ENCODE measurements around the gene COL5A2.

The COL5A2 gene

GRCh38 chr2:189179570-189179950, at the start of gene COL5A2:
TSS of gene COL5A2 (minus strand) at chr2:189179761. CDS start at chr2:189179604, 157 bp downstream.
- in situ Hi-C loops (cut with MboI; ENCODE audit: low sequenced_read_pairs) = no loop called here

DNA sequence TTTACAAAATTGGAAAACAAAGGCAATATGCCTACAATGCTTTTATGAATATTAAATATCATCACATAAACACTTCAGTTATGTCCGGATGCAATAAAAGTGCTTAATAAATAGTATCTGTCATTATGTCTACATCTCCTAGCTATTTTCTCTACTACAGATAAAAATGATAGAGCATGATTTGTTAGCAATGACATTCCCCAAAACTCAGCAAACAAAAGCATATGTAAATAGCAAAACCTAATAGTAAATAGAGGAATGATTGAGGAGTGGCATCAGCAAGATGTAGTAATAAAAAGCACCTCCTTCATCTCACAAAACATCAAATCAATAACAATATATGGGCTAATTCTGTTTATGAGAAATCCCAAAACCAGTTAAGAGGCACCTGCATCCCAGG, 46.5 kb upstream of the COL5A2 start:
- in situ Hi-C loops (cut with MboI; ENCODE audit: low sequenced_read_pairs) = no loop called here

- in situ Hi-C loops (cut with MboI; ENCODE audit: low sequenced_read_pairs) = no loop called here
Measured at GRCh38 chr2:189225032-189225431, 45.5 kb upstream of the COL5A2 start.

DNA sequence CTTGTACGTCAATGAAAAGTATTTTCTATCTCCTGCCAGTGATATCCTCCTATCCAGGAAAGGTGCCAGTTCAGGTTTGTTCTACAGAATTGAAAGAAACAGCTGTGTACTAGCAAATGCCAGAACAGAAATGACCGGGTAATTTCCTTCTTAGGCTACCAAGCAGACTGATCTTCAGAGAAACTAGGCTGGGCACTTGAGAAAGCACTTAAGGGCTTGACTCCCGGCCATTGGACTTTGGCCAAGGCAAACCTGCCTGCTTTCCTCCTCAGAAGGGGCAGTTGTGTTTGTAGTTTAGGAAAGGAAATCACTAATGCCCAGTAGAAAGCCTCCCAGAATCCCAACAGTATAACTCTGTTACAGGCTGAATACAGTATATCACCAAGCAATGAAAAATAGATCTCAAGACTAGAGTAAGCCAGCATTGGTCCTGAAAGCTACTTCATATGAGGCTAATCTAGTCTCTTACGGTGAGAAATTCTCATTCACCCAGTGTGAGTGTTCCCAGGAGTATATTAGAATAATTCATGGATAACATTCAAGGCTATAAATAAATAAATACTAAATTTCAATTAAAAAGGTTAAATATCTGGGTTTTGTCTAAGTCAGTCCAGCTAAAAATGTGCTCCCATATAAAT, 43.0 kb upstream of the COL5A2 start:
- in situ Hi-C loops (cut with MboI; ENCODE audit: low sequenced_read_pairs) = no loop called here

DNA sequence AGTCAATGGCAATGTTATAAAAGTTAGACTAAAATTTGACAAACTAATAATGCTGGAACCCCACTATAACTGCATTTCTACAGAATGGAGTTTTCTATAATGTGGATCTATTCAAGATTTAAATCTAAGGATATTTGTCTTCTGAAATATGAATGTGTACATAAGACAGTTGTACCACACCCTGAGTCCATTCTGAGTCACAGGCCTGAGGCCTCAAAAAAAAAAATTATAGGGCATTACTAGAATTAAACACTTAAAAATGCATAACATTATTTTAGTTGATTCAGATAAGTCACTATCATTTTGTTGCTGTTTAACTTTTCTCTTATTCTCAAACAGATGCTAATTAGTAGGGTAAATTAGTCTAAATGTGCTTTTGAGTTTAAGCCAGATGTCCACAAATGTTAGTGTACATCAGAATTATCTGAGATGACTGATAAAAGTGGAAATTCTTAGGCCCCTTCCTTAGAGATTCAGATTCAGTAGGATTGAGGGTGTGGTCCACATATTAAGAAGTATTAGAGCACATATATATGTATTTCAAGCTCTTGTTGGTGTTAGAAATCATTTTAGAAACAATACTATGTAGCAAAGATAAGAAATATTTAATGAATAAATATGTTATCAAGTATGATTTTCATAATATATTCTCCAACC, 42.4 kb upstream of the COL5A2 start:
- in situ Hi-C loops (cut with MboI; ENCODE audit: low sequenced_read_pairs) = no loop called here

GRCh38 chr2:189218236-189218635, 38.7 kb upstream of the COL5A2 start:
- in situ Hi-C loops (cut with MboI; ENCODE audit: low sequenced_read_pairs) = no loop called here

DNA sequence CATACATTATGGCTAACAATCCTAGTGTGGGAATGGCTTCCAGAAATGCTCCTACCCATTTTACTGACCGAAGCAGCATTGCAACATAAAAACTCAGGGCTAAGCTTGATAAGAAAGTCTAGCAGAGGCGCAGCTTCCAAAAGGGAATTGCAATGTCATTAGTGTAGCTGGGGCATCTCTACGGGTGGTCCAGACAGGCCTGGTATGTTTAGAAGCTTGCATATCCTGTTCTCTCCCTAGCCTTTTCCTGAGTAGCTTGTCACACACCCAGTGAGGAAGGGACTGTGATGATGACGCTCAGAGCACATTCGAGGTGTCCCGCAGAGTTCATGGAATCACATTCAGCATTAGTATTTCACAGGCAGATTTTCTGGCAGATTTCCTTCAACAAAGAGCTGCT, 38.0 kb upstream of the COL5A2 start:
- in situ Hi-C loops (cut with MboI; ENCODE audit: low sequenced_read_pairs) = no loop called here

GRCh38 chr2:189217051-189217450, 37.5 kb upstream of the COL5A2 start:
- in situ Hi-C loops (cut with MboI; ENCODE audit: low sequenced_read_pairs) = no loop called here

DNA sequence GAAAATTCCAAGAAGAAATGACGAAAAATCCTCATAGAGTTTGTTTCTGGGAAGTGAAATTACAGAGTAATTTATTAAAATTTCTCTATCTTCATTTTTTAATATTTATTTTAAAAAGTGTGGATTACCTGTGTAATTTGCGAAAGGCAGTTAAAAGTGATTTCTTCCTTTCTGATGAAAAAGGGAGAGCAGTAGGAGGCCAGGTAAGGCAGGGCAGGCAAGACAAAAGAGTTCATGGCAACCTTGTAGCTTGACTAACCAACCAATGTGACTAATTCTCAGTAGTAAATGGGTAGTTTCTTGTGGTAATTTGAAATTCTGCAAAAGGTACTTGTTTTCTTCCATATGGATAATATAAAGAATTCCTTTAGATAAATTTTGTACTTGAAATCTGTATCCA, 34.9 kb upstream of the COL5A2 start:
- in situ Hi-C loops (cut with MboI; ENCODE audit: low sequenced_read_pairs) = no loop called here

DNA sequence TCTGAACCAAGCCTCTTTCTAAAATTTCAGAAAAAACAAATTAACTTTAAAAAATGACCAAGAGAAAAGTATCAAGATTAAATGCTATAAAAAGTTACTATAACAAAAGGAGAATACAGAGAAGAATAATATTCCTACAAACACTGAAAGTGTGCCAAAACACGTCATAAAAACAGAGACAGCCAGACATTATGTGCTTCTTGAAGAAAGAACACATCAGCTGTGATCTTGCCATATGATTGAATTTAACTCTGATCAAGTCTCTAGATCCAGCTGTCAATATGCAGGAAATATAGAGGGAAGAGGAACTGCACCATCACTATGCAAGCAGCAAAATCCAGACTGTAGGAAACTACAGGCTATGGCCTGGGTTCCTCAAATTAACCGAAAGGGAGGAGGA, 33.7 kb upstream of the COL5A2 start:
- in situ Hi-C loops (cut with MboI; ENCODE audit: low sequenced_read_pairs) = no loop called here

DNA sequence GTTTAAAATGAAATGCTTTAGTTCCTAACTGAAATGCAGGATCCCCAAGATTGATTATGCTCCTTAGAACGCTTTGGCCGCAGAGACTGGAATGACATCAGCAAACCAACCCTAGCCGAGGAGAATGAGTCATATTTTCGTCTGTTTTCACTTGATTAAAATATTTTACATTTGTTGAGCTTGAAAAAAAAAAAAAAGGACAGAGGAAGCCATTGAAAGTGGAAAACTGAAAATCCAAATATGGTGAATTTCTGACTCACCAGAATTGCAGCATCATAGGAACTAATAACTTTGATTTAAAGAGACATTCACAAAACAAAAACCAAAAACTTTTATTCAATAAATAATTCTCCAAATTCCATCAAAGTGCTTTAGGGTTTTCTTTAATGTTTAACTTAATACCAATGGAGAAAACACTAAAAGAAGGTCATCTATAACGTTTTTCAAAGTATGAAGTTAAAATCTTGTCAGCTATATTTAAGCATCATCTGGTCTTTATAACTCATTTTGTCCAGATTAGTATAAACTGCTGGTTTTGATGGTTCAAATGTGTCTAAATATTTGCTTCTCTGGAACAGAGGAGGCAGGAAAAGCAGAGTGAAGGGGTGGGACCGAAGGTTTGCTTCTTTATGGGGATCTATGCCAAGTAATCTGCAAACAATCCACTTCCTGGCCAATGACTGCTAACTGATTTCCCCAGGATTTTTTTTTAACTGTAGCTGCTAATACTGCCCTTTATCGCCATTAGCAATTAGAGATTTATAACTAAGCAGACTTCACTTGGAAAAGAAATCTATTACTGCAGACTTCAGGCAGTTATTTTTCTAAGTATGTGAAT, 30.9 kb upstream of the COL5A2 start:
- in situ Hi-C loops (cut with MboI; ENCODE audit: low sequenced_read_pairs) = no loop called here

GRCh38 chr2:189208254-189208653, 28.7 kb upstream of the COL5A2 start:
- in situ Hi-C loops (cut with MboI; ENCODE audit: low sequenced_read_pairs) = no loop called here

DNA sequence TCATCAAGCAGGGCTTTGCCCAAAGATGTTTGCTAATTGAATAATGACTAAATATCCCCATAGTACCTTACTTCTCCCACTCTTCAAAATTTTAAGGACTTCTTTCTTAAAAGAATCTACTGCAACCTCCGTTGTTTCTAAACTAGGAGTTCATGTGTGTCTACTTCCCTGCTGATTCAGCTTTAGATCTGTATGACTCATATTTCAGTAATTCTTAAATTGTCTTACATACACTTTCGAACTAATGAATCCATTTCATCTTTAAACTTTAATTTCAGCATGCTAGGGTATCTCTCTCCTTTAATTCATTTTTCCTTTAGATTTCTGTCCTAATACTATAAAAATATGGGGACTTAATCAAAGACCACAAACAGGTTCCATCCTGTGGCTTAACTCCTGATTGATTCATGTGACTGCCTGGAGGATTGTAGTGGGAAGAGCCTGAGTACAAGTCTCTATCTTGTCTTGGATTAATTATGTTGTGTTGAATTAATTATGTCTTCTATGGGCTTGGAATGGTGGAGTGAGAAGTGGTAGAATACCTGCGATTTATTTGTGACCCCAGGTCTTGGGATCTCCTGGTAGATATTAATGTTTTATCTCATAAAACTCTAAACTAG, 24.9 kb upstream of the COL5A2 start:
- in situ Hi-C loops (cut with MboI; ENCODE audit: low sequenced_read_pairs) = no loop called here

GRCh38 chr2:189203177-189203799, 23.7 kb upstream of the COL5A2 start:
- in situ Hi-C loops (cut with MboI; ENCODE audit: low sequenced_read_pairs) = no loop called here

- in situ Hi-C loops (cut with MboI; ENCODE audit: low sequenced_read_pairs) = no loop called here
Measured at GRCh38 chr2:189199797-189200196, 20.2 kb upstream of the COL5A2 start.

- in situ Hi-C loops (cut with MboI; ENCODE audit: low sequenced_read_pairs) = no loop called here
Measured at GRCh38 chr2:189192766-189193165, 13.2 kb upstream of the COL5A2 start.

DNA sequence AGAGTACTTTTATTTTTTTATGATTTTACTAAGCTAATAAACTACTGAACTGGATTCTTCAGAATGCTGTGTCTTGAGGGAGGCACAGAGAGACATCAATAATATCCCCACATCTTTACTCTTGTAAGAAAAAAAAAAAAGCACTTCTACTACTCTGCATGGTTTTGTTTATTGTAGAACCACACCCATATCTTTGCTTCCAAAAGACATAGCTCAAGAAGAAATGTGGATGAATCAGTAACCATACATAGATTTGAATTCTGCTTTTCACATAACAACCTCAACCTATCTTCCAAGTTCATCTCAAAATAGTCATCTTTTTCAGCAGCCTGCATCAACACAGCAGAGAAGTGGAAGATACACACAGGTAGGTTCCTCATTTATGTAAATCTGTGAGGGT, 12.2 kb upstream of the COL5A2 start:
- in situ Hi-C loops (cut with MboI; ENCODE audit: low sequenced_read_pairs) = no loop called here

DNA sequence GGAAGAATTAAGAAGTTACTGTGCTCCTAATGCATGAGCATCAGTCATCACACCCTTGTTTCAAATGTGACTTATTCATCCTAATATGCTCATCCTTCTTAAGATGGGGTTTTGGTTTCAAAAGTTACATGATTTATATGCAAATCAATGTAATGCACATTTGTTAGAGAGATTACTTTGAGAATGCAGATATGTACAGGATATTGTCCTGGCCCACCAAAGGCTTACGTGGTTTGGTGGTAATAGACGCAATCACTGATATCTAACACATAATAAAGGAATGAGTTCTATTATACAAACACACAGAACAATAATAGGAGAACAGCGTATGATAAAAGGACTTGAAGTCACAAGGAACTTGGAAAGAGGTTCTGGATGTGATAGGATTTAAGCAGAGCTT, 11.1 kb upstream of the COL5A2 start:
- in situ Hi-C loops (cut with MboI; ENCODE audit: low sequenced_read_pairs) = no loop called here

GRCh38 chr2:189188115-189188805, 8.7 kb upstream of the COL5A2 start:
- in situ Hi-C loops (cut with MboI; ENCODE audit: low sequenced_read_pairs) = no loop called here

DNA sequence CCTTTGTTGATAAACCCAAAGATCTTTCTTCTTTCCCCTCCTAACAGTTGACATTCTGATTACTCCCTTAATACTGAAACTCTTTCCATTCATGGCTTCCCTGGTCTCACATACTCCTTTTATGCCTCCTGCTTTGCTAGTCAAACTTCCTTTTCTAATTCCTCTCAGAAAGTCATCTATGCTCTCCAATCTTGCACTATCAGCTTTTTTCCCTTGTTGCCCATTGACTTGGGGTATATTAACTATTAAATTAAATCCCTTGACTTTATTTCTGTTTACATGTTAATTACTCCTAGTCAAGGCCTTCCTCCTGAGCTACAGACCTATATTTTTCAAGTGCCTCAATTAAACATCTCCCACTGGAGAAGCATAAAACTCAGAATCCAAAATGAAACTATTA, 3.6 kb upstream of the COL5A2 start:
- in situ Hi-C loops (cut with MboI; ENCODE audit: low sequenced_read_pairs) = no loop called here

DNA sequence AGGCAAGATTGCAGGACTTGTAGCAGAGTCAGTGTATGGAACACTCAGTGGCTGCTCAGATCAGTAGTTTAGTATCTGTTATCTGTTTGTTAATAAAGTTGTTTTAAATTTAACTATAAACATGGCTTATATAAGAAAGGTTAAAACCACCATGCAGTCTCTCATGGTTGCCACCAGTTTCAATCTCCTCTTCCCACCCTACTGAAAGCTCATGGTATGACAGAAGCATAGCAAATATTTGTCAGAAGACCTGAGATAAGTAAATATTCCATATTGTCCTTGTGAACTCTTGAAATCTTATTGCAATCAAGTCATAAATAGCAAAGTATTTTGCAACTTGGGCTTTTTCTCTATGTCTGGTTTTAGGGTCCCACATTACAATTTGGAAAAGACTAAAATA, 2.1 kb upstream of the COL5A2 start:
- in situ Hi-C loops (cut with MboI; ENCODE audit: low sequenced_read_pairs) = no loop called here
